GM19372 (cell line): ENCODE measurements around the gene IFI6.

Source experiments
- ATAC-seq: cut with Tn5 transposase; IDR thresholded peaks from one replicate; pipeline ENCODE4 v1.9.1; 2021; ENCODE audit warnings: mild to moderate bottlenecking, low read depth, moderate library complexity; ENCODE audit not compliant: unreplicated experiment

Gene IFI6

DNA sequence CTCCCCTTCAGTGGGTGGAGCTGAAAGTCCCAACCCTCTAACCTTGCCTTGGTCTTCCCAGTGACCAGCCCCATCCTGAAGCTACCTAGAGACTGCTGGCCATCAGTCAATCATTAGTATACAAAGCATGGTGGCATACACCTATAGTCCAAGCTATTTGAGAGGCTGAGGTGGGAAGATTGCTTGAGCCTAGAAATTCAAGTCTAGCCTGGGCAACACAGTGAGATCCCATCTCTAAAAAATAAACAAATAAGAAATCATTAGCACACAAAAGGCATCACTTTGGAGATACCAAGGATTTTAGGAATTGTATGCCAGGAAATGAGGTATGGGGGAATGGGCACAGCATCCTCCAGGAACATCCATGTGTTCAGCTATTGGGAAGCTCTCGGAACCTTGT, 4.4 kb upstream of the IFI6 start:
- no peak for ATAC-seq

DNA sequence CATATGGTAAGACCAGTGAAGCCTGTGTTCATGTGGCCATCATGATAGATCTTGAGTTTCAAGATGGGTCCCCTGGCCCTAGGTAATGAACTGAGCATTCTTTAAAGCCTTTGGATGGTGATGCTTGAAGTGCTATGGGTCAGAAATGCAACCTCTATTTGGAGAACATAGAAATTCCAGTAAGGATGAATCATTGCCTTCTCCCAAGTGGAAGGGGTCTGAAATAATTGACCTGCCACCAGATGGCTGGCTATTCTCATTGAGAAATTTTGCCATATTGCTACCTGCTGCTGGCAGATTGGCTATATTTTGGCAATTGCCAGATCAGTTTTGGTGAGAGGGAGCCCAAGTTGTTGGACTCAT, 739 bp upstream of the IFI6 start:
- ATAC-seq, result no peak

DNA sequence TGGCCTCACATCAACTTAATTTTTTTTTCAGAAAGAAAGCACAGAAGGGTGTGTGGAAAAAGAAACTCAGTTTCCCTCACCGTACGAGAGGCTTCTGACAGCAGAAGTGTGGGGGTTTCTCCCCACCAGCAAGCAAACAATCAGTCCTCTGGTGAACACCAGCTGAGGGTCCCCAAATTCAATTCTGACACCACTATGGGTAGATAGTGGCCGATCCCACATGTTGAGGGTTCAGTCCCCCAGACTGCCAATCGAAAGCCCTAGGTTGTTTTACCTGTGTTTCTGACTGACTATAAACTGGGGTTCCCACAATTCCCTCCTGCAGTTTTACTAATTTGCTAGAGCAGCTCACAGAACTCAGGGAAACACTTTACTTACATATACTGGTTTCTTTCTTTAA, 2.1 kb downstream of the IFI6 start:
- no peak for ATAC-seq

DNA sequence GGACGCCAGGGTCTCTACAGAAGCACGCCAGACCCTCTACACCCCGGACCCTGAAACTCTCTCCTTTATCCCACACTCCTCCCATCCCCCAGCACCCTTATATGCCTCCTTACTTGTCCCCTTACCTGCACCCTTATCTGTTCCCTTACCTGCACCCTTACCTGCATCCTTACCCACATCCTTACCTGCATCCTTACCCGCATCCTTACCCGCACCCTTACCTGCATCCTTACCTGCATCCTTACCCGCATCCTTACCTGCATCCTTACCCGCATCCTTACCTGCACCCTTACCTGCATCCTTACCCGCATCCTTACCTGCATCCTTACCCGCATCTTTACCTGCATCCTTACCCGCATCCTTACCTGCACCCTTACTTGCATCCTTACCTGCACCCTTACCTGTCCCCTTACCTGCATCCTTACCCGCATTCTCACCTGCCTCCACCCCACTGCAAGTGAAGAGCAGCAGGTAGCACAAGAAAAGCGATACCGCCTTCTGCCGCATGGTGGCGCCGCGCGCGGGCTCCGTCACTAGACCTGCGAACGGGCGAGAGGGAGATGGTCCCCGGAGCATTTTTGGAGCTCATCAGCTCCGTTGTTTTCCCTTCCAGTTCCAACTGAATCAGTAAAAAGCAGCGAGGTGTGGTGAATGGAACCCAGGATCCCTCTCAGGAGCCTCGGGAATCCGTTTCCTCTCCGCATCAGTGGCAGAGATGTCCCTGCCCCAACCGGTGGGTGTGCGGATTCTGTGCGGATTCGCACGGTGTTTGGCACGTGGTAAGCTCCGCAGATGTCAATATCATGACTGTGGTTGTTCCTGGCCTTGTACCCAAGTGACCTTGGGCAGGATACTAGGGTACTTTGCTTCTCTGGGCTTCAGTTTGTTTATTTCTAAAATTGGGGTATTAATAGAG, 2.9 kb downstream of the IFI6 start:
- no peak for ATAC-seq

DNA sequence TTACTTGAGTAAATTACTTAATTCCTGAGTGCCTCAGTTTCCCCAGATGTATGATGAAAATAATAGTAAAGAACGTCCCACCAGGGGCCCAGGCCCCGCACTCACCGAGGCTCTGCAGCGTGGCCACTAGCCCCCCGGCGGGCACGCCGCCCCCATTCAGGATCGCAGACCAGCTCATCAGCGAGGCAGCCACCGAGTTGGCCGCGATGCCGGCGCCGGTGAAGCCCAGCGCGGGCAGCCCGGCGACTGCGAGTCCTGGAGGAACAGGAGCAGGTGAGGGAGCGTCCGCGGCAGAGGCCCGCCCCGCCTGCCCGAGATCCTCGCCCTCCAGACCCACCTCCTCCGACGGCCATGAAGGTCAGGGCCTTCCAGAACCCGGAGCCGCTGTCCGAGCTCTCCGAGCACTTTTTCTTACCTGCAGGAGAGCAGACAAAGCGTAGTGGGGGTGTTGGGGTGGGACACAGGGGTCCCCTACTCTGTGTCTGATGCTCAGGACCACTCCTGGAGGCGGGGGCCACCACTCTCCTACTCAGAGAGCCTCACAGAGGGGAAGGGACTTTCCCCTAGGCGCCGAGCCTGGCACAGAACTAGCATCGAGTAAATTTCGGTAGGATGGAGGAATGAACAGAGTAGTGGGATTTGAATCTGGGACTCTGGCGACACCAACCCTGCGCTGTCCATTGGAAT, 3.7 kb downstream of the IFI6 start:
- no peak for ATAC-seq

DNA sequence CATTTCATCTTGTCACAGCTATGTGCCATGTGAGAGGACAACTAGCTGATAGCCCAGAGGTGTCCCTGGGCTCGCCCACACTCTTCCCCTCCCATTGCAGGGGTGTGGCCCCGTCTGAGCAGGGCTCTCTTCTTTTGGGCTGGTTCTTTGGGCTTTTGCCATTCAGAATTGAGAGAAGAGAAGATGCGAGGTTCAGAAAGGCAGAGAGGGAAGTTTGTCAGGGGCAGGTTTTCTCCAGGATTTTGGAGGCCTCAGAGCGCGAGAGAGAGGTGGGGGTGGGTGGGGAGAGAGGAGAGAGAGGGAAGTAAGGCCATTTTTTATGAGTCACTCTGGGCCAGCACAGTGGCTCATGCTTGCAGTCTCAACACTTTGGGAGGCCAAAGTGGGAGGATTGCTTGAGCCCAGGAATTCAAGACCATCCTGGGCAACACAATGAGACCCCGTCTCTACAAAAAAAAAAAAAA, 5.2 kb downstream of the IFI6 start:
- ATAC-seq, result no peak

DNA sequence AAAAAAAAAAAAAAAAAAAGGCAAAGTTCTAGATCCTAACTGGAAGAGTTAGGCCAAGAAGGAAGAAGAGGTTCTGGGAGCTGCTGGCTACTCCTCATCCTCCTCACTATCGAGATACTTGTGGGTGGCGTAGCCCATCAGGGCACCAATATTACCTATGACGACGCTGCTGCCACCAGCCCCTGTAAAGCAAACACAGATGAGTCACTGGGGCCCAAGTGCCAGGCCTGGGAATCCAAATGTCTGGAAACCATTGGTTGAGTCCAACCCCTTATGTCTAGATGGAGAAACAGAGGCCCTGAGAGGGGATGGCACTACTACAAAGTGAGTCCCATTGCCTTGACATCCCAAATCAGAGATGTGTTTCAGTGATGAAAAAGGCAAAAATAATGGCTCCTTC, 5.7 kb downstream of the IFI6 start:
- no peak for ATAC-seq

DNA sequence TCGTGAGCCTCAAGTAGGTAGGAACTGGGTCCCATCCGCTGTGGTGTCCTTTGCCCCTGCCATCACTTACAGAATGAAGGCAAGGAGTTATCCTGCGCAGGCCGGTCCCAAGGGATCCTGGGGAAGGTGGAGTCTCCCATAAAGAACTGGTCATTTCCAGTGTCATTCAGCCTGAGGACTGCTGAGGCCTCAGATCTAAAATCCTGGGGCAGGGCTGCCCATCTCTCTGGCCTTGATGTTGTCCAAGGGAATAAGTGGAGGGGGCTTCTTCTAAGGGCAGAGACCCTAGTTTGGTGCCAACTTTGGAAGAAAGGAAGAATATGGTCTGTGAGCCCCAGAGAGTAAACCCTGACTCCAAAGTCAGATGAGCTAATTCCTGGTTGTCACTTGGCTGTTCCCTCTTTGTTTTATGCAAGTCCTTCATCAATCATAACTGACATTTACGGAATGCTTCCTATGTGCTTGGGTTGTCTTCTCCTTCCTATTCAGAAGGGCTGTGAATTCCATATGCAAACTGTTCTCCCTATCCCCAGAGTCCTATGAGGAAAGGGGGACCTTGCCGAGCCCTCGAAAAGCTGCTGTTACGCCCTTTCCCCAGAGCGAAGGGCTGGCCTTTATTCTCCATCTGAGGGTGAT, 6.9 kb downstream of the IFI6 start:
- no peak for ATAC-seq

DNA sequence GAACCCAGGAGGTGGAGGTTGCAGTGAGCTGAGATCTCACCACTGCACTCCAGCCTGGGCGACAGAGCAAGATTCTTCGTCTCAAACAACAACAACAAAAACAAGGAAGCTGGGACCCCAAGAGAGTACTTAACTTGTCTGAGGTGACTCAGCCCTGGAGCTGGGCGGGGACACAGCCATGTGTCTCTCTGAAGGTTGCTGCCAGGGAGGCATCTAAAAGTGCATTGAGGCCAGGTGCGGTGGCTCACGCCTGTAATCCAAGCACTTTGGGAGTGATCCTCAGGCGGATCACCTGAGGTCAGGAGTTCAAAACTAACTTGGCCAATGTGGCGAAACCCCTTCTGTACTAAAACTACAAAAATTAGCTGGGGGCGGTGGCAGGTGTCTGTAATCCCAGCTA, 7.7 kb downstream of the IFI6 start:
- ATAC-seq, result no peak

DNA sequence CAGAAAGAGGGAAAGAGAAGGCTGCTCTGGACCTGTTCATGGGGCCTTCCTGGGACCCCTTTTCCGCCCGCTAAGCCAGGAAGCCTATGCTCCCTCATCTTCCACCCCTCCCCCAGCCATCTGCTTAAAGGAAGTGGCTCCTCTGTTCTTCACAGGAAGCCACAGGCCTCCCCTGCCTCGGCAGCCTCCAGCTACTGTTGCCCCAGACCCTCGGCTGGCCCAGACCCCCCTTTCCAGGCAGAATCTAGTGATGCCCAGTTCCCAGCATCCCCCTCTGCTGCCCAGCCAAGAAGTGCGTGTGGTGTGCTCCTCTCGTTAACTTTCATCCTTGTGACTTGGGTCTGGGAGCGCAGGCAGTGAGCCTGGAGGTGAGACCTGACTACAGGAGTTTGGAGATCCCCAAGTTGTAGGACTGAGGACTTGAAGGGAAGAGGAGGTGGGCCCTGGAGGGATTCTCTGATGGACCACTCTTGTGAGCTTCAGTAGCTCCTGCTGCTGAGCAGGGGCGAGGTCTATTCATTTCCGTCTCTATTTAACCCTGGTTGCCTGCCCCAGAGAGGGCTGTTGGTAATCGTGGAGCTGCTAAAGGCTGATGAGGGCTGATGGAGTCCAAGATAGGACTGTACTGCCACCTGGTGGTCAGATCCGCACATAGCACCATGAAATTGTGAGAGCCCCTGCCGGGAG, 9.1 kb downstream of the IFI6 start:
- peak; percentile 35 for ATAC-seq

DNA sequence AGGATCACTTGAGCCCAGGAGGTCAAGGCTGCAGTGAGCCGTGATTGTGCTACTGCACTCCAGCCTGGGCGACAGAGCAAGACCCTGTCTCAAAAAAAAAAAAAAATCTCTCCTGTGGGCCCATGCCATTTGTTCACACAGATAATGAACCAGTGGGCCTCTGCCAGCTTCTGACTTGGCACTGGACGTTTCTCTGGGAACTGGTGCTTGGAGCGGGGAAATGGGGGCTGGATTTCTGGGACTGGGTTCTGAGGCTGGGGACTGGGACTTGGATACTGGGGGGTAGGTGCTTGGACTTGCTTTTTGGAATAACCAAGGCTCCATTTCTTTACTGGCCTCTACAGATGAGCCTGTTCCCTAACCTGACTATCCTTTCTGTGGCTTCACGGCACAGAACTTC, 9.7 kb downstream of the IFI6 start:
- no peak for ATAC-seq

DNA sequence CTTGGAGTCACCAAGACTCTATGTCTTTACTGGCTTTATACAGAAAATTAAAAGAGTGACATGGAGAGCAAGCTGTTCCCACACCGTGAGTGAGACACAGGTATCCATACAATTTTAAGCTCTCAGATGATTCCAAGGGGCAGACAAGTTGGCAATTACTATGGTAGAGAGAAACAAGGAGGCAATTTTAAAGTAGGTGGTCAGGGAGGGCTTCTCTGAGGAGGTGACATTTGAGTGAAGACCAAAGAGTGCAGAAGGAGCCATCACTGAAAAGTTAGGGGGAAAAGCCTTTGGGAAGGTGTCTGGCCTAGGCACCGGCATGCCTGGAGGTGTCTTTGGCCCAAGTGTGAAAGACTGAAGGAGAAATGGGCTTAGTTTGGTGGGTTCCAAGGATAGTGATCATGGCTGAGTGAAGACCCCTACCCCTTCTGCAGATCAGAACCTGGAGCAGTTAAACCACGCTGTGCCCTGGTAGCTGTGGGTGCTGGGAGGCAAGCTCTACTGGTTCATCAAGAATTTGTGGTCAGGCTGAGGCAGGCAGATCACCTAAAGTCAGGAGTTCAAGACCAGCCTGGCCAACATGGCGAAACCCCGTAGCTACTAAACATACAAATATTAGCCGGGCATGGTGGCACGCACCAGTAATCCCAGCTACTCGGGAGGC, 10.4 kb downstream of the IFI6 start:
- no peak for ATAC-seq

DNA sequence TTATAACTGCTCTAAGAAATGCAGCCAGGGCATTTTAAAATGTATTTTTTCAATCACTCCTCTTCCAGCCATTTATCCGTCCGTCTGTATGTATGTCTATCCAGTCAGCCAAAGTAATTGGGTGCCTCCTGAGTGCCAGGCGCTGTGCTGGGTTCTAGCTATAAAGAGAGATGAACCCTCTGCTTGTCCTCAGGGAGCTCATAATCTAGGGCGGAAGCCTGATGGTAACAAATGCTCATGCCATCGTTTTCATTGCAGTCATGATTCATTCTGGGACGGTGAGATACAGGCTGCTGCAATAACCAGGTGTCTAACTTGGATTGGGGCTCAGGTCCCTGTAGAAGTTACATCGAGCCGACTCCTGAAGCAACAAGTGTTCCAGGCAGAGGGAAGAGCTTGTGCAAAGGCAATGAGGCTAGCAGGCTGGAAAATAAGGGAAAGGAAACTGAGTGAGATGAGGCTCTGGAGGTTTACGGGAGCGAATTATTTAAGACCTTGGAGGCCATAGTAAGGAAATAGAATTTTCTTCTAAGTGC, 11.6 kb downstream of the IFI6 start:
- ATAC-seq, result no peak

DNA sequence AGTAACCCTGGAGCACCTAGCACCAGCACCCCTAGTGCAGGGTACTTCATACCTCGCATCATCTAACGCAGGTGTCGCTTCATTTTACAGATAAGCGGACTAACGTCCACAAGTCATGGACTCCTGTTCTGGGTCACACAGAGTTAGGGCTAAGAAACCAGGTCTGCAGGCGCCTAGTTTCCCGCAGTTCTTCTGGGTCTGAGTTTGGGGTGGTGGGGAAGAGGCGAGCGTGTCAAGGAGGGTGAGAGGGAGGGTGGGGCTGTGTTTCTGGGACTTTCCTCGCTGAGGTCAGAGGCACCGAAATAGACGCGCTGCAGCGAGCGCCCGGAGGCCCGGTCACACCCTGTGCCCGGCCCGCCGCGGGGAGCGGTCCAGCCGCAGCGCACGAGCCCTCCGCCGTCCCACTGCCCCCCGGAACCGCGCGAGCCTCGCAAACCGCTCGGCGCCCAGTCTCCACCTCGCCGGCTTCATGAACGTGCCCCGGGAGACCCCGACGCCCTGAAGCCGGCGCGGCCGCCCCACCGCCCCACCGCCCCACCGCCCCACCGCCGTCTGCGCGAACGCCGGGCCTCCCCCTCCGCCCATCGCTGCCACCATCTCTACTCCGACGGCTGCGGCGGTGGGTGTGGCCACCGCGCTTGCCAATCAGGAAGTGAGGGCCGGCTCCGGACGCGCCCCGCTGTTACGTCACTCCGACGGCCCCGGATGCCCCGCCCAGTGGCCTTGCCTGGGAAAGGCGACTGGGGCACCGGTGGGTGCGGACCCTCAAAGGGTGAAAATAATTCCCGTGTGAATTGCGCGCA, 12.3 kb downstream of the IFI6 start:
- ATAC-seq, result peak; percentile 71

DNA sequence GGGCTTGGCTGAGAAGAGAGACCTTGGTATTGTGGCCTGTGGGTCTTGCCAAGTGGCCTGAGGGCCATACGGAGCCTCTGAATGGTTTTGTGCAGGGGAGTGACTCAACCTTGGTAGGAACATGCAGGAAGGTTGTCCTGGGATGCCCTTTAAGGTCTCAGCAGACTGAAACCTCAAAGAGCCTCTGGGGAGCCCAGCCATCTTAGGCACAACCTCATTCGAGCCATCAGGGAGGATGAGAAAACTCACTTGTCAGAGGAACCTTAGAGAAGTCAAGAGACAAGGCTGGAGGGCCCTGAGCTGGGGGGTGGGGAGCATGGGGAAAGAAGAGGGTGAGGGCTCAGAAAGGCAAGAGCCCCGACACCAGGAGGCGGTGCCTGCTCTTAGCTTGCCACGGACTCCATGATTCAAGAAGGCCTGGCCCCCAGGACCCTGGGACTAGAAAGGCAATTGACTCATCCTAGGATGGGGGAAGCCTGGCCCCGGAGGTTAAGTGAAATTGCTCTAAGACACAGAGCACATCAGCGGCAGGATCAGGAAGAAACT, 13.0 kb downstream of the IFI6 start:
- no peak for ATAC-seq

DNA sequence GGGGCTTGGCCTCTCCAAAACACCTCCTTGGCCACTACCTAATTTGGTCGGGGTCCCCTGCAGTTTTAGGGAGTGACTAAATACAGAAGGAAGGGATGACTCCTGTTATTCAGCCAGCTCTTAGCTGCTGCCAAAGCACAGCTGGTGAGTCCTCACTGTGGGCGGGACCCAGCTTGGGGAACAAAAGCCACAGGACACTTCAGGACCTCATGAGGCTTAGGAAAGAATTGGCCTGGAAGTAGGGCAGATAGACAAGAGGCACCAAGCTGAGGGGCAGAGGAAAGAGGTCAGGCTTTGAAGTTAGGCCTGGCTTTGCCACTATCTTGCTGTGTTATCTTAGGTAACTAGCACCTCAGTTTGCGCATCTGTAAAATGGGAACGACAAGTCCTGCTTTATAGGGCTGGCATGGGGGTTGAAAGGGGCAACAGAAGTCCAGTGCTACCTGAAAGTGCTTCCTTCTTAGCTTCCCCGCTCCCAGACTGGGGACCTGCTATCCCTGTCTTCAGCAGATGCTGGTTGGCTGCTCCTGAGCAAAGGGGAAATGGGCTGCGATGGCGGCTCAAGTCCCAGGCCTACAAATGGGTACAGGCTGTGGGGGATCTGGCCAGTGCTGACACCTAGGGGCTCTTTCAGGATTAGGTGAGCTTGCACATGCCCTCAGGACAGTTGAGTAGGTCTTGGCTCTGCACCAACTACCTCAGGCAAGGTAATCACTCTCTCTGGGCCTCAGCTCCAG, 15.7 kb downstream of the IFI6 start:
- no peak for ATAC-seq

DNA sequence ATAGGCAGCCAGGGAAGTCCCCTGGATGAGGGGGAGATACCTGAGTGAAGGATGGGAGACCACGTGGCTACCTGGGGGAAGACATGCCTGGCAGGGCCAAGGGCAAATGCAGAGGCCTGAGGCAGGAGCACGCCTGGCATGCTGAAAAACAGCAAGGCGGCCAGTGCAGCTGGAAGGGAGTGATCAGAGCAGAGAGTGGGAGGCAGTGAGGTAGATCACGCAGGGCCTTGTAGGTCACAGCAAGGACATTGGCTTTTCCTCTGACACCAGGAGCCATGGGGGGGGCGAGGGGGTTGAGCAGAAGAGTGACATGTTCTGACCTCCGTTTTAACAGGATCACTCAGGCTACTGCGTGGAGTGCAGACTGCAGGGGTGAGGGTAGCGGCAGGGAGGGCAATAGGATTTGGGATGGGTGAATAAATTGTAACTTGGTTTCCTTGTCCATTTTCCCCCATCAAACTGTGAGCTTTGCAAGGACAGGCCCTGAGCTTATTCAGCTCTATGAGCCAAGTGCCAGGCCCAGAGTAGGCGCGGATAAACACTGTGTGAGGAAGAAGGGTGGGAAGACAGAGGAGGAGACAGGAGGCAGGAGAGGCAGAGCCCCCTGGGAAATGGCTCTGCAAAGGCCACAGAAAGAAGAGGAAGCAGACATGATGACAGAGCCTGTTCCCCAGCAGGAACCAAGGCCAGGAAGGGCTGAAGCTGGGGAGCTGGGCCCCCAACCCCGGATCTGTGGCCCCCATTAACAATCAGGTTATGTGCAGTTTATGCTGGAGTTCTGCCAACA, 16.6 kb downstream of the IFI6 start:
- no peak for ATAC-seq
